HEK293 (cell line): ENCODE results near the gene CORO6.

ENCODE experiments used
- FEZF1 ChIP-seq: fragments of 450-650 bp; formaldehyde crosslinking; IDR thresholded peaks from 2 replicates; pipeline ENCODE4 v1.5.1; 2016; ENCODE audit warnings: missing biosample characterization, missing genetic modification characterization
- GFI1B ChIP-seq: fragments of 450-650 bp; formaldehyde crosslinking; IDR thresholded peaks from 2 replicates; pipeline ENCODE4 v1.5.1; 2016; ENCODE audit warnings: missing biosample characterization, missing genetic modification characterization
- KLF1 ChIP-seq: fragments of 450-650 bp; formaldehyde crosslinking; IDR thresholded peaks from 2 replicates; pipeline ENCODE4 v1.5.1; 2016; ENCODE audit warnings: missing biosample characterization, missing genetic modification characterization
- MEIS1 ChIP-seq: sonication (generic); formaldehyde crosslinking; IDR thresholded peaks from 2 replicates; pipeline ENCODE4 v1.8.1; 2022; ENCODE audit warnings: missing genetic modification reagents, mild to moderate bottlenecking, borderline replicate concordance
- PRDM2 ChIP-seq: fragments of 450-650 bp; formaldehyde crosslinking; IDR thresholded peaks from 2 replicates; pipeline ENCODE4 v1.5.1; 2016; ENCODE audit warnings: missing biosample characterization, missing genetic modification characterization, borderline replicate concordance
- YY1 ChIP-seq: fragments of 450-650 bp; formaldehyde crosslinking; IDR thresholded peaks from 2 replicates; pipeline ENCODE4 v1.5.1; 2018; ENCODE audit warnings: missing biosample characterization, missing genetic modification characterization
- ZFP41 ChIP-seq: fragments of 450-650 bp; formaldehyde crosslinking; IDR thresholded peaks from 2 replicates; pipeline ENCODE4 v1.5.1; 2016; ENCODE audit warnings: missing biosample characterization, missing genetic modification characterization, borderline replicate concordance
- ZIC2 ChIP-seq: fragments of 450-650 bp; formaldehyde crosslinking; IDR thresholded peaks from 2 replicates; pipeline ENCODE4 v1.5.1; 2016; ENCODE audit warnings: missing biosample characterization, missing genetic modification characterization
- ZNF16 ChIP-seq: fragments of 450-650 bp; formaldehyde crosslinking; IDR thresholded peaks from 2 replicates; pipeline ENCODE4 v1.5.1; 2016; ENCODE audit warnings: low read depth, missing biosample characterization, missing genetic modification characterization
- ZNF211 ChIP-seq: fragments of 450-650 bp; formaldehyde crosslinking; IDR thresholded peaks from 2 replicates; pipeline ENCODE4 v1.5.1; 2016; ENCODE audit warnings: low read depth, missing biosample characterization, missing genetic modification characterization
- ZNF214 ChIP-seq: fragments of 450-650 bp; formaldehyde crosslinking; IDR thresholded peaks from 2 replicates; pipeline ENCODE4 v1.5.1; 2017; ENCODE audit warnings: missing biosample characterization, mild to moderate bottlenecking, missing genetic modification characterization, borderline replicate concordance
- ZNF24 ChIP-seq: fragments of 450-650 bp; formaldehyde crosslinking; IDR thresholded peaks from 2 replicates; pipeline ENCODE4 v1.5.1; 2016; ENCODE audit warnings: missing biosample characterization, missing genetic modification characterization
- ZNF248 ChIP-seq: fragments of 450-650 bp; formaldehyde crosslinking; IDR thresholded peaks from 2 replicates; pipeline ENCODE4 v1.5.1; 2017; ENCODE audit warnings: missing biosample characterization, missing genetic modification characterization
- ZNF266 ChIP-seq: fragments of 450-650 bp; formaldehyde crosslinking; IDR thresholded peaks from 2 replicates; pipeline ENCODE4 v1.5.1; 2016; ENCODE audit warnings: missing biosample characterization, missing genetic modification characterization, low read depth
- ZNF274 ChIP-seq, 2 experiments: fragments of 200-500 bp in 1 of 2; fragments of 450-650 bp in 1 of 2; sonication (Bioruptor generic) in 1 of 2; formaldehyde crosslinking in 1 of 2; IDR thresholded peaks; 2 replicates each; pipeline versions ENCODE4 v1.5.1 to v1.6.1; 2014 to 2016; ENCODE audit warnings: borderline replicate concordance in 1 of 2, inconsistent platforms in 1 of 2, low read length in 1 of 2, missing biosample characterization in 1 of 2, missing genetic modification characterization in 1 of 2
- ZNF292 ChIP-seq: fragments of 450-650 bp; formaldehyde crosslinking; IDR thresholded peaks from 2 replicates; pipeline ENCODE4 v1.5.1; 2016; ENCODE audit warnings: low read depth, missing biosample characterization, missing genetic modification characterization, borderline replicate concordance
- ZNF366 ChIP-seq: fragments of 450-650 bp; formaldehyde crosslinking; conservative IDR thresholded peaks from 2 replicates; pipeline ENCODE4 v1.5.1; 2016; ENCODE audit warnings: missing biosample characterization, missing genetic modification characterization
- ZNF513 ChIP-seq: fragments of 450-650 bp; IDR thresholded peaks from 2 replicates; pipeline ENCODE4 v1.5.1; 2018; ENCODE audit warnings: missing biosample characterization, missing genetic modification characterization
- ZNF518A ChIP-seq: fragments of 450-650 bp; formaldehyde crosslinking; conservative IDR thresholded peaks from 2 replicates; pipeline ENCODE4 v1.5.1; 2016; ENCODE audit warnings: low read depth, missing biosample characterization, missing genetic modification characterization
- ZNF585B ChIP-seq: fragments of 450-650 bp; formaldehyde crosslinking; IDR thresholded peaks from 2 replicates; pipeline ENCODE4 v1.5.1; 2016; ENCODE audit warnings: missing biosample characterization, missing genetic modification characterization
- ZNF624 ChIP-seq: fragments of 450-650 bp; formaldehyde crosslinking; IDR thresholded peaks from 2 replicates; pipeline ENCODE4 v1.5.1; 2017; ENCODE audit warnings: missing biosample characterization, missing genetic modification characterization
- ZNF629 ChIP-seq: fragments of 450-650 bp; formaldehyde crosslinking; IDR thresholded peaks from 2 replicates; pipeline ENCODE4 v1.5.1; 2017; ENCODE audit warnings: missing biosample characterization, missing genetic modification characterization
- ZNF660 ChIP-seq: fragments of 450-650 bp; IDR thresholded peaks from 2 replicates; pipeline ENCODE4 v1.5.1; 2018; ENCODE audit warnings: missing biosample characterization, mild to moderate bottlenecking, missing genetic modification characterization
- ZNF791 ChIP-seq: fragments of 450-650 bp; formaldehyde crosslinking; IDR thresholded peaks from 2 replicates; pipeline ENCODE4 v1.5.1; 2016; ENCODE audit warnings: missing biosample characterization, missing genetic modification characterization
- ZSCAN18 ChIP-seq: fragments of 450-650 bp; formaldehyde crosslinking; IDR thresholded peaks from 2 replicates; pipeline ENCODE4 v1.5.1; 2016; ENCODE audit warnings: missing biosample characterization, missing genetic modification characterization
- ZSCAN30 ChIP-seq: fragments of 450-650 bp; IDR thresholded peaks from 2 replicates; pipeline ENCODE4 v1.5.1; 2018; ENCODE audit warnings: missing biosample characterization, mild to moderate bottlenecking, missing genetic modification characterization, moderate library complexity
- ZXDB ChIP-seq: fragments of 450-650 bp; formaldehyde crosslinking; IDR thresholded peaks from 2 replicates; pipeline ENCODE4 v1.5.1; 2016; ENCODE audit warnings: missing biosample characterization, missing genetic modification characterization

CORO6 gene

GRCh38 chr17:29642171-29642611, 19.5 kb upstream of the CORO6 start (continued):
- TF ChIP-seq ZNF518A (tag by site-specific recombination): no peak
- no peak for TF ChIP-seq ZSCAN18
- TF ChIP-seq ZNF248 (tag by site-specific recombination): no peak
- TF ChIP-seq ZNF274 (IDR thresholded peaks at IDR 0.05; ENCODE audit: low read length): no peak
- TF ChIP-seq ZNF274 (tag by site-specific recombination; IDR thresholded peaks at IDR 0.05; ENCODE audit: borderline replicate concordance): no peak
- no peak for TF ChIP-seq ZFP41 (tag by site-specific recombination)
- TF ChIP-seq MEIS1: no peak
- peak; percentile 82; the same call in 1 of the 2 replicates for TF ChIP-seq ZSCAN30 (tag by site-specific recombination)
- TF ChIP-seq GFI1B (tag by site-specific recombination): peak; percentile 89
- TF ChIP-seq ZNF16 (tag by site-specific recombination): no peak
- 0 out of 2 replicates have a peak, but pooled peaks have one; percentile 26 for TF ChIP-seq ZNF366 (tag by site-specific recombination)
- TF ChIP-seq ZNF24 (tag by site-specific recombination): peak; percentile 31; the same call in 1 of the 2 replicates
- no peak for TF ChIP-seq ZNF266 (tag by site-specific recombination)
- peak; percentile 71 for TF ChIP-seq ZNF629 (tag by site-specific recombination)
- no peak for TF ChIP-seq ZNF791 (tag by site-specific recombination)
- no peak for TF ChIP-seq ZNF214 (tag by site-specific recombination)
- TF ChIP-seq ZNF211 (tag by site-specific recombination): no peak
- TF ChIP-seq KLF1 (tag by site-specific recombination): peak; percentile 71
- TF ChIP-seq PRDM2: no peak
- peak; percentile 99 for TF ChIP-seq FEZF1 (tag by site-specific recombination)
- no peak for TF ChIP-seq ZNF624
- no peak for TF ChIP-seq ZNF292
- TF ChIP-seq YY1 (tag by site-specific recombination): peak; percentile 56; the same call in 1 of the 2 replicates
- no peak for TF ChIP-seq ZNF513 (tag by site-specific recombination)
- no peak for TF ChIP-seq ZNF585B (tag by site-specific recombination)
- TF ChIP-seq ZIC2 (tag by site-specific recombination): peak; percentile 81
- TF ChIP-seq ZNF660 (tag by site-specific recombination): no peak
- TF ChIP-seq ZXDB (tag by site-specific recombination): peak; percentile 76
